OCI-LY3 (cell line): ENCODE data around the gene C22orf39.

ENCODE experiments used
- CTCF ChIP-seq: fragments of 200-600, 300-600 bp; sonication (generic); IDR thresholded peaks from 2 replicates; pipeline ENCODE4 v1.5.1; 2014; ENCODE audit warnings: antibody characterized with exemption, low read length, low read depth
- EZH2phosphoT487 ChIP-seq: fragments of 200-600 bp; shearing (Covaris generic); IDR thresholded peaks from 2 replicates; pipeline ENCODE4 v1.6.1; 2018; ENCODE audit warnings: antibody characterized with exemption, mixed run types, low read depth

DNA sequence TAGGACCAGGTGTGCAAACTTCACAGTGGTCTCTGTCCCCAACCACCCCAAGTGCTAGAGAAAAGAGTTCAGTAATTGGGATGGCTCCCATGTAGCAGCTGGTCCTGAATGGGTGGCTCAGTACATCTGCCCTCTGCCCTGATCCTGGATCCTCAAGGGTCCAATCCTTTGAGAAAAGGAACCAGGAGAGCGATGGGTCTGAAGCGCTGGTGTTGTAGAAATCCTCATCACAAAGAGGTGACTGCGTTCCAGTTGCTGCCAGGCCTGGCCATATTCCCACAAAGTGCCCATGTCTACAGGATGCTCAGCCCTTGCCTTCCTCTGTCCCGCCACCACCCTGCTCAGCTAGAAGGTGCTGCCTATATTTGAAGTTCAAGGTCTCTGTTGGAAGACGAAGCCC lies 6.2 kb upstream of the C22orf39 start:
- no peak for TF ChIP-seq EZH2phosphoT487
- no peak for TF ChIP-seq CTCF
